HG03354 (cell line): ENCODE measurements around the gene CNN1.

Source experiments
- ATAC-seq: cut with Tn5 transposase; IDR thresholded peaks from one replicate; pipeline ENCODE4 v1.9.1; 2021; ENCODE audit warnings: mild to moderate bottlenecking; ENCODE audit not compliant: unreplicated experiment, poor library complexity, severe bottlenecking

Gene CNN1

DNA sequence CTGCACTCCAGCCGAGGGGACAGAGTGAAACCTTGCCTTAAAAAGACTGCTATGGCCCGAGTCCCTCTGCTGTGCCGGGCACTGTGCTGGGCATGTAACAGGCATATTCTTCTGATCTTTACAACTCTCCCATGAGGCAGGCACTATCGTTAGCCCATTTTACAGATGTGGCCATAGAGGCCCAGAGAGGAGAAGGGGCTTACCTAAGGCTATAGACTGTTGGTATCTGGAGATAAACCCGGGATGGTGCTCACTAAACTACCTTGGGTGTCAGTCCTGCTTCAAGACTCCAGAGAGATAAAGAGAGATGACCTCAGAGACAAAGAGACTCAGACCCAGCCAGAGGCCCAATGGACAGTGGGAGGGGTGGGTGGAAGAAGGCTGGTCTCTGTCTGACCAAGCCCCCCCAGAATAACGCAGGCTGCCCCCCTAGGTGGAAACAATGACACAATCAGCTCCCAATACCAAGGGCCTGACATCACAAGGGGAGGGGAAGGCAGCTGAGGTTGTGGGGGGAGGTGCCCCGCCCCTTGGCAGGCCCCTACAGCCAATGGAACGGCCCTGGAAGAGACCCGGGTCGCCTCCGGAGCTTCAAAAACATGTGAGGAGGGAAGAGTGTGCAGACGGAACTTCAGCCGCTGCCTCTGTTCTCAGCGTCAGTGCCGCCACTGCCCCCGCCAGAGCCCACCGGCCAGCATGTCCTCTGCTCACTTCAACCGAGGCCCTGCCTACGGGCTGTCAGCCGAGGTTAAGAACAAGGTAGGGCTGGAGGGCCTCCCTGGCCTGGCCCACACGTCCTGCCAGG lies at the start of gene CNN1:
Gene CNN1, plus strand, starts transcription at position 620 of the 805 bp plus-strand sequence. Its CDS starts 77 bp downstream, at position 697.
- no peak for ATAC-seq

DNA sequence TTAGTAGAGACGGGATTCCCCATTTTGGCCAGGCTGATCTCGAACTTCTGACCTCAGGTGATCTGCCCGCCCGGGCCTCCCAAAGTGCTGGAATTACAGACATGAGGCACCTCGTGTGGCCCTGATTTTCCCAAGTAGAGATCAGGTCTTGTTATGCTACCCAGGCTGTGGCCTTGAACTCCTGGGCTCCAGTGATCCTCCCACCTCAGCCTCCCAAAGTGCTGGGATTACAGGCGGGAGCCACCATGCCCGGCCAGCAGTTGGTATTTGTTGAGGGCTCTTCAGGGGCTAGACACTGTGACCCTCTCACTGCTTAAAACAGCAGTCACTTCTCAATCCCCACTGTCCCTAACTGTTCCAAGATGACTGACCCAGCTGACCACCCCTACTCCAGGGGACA lies 49.3 kb upstream of the CNN1 start:
- no peak for ATAC-seq

DNA sequence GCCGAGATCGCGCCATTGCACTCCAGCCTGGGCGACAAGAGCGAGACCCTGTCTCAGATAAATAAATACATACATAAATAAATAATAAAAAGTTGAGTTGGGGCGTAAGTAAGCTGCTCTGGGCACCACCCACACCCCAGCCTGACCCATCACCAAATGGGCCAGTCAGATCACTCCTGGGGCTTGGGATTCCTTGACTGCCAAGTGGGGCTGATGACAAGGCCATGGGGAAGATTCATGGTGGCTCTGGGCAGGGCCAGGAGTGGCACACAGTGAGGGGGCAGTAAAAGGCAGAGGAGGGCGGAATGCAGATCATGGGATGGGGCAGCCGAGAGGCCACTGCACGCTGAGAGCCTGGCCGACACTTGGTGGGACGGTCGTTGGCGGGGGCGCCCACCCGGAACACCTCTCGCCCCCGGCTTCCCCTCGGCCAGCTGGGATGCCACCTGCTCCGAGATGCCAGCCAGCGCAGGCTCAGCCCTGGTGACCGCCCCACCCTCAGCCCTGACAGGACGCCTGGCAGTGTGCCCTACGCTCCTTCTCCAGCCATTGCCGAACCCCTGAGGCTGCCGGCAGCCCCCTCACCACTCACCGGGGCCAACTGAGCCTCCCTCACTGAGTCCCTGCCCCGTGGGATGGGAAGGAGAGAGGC lies 43.9 kb upstream of the CNN1 start:
- no peak for ATAC-seq

DNA sequence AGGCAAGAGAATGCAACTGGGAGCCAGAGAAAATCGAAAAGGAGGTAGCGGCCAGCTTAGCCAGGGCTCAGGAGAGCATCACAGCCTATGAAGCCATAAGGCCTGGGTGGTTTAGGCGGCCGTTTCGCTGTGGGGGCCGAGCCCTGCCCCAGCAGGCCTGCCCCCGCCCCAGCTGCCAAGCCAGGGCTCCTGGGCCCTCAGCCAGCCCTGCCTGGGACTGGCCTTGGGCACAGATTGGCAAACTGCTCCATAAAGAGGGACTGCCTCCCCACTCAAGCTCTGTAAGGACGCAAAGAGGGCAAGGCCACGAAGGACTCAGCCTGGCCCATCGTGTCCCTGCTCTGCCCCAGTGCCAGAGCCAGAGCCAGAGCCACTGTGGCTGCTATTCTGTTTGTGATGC lies 43.2 kb upstream of the CNN1 start:
- no peak for ATAC-seq

DNA sequence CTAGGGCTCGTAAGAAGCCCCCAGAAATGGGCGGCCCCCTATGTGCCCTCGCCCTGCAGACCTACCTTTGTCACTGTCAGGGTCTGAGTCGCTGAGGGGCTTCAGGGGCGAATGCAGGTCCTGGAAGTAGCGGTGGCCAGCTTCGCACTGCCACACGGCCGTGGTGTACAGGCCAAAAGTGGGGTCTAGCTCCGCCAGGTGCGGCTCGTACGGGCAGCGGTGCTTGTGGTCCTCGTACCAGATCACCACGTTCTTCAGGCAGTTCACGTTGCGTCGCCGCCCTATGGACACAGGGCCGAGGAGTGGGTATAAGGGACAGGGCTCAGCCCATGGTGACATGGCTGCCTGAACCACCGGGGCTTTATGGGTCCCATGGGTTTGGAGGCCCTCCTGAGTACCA lies 42.8 kb upstream of the CNN1 start:
- ATAC-seq = no peak

DNA sequence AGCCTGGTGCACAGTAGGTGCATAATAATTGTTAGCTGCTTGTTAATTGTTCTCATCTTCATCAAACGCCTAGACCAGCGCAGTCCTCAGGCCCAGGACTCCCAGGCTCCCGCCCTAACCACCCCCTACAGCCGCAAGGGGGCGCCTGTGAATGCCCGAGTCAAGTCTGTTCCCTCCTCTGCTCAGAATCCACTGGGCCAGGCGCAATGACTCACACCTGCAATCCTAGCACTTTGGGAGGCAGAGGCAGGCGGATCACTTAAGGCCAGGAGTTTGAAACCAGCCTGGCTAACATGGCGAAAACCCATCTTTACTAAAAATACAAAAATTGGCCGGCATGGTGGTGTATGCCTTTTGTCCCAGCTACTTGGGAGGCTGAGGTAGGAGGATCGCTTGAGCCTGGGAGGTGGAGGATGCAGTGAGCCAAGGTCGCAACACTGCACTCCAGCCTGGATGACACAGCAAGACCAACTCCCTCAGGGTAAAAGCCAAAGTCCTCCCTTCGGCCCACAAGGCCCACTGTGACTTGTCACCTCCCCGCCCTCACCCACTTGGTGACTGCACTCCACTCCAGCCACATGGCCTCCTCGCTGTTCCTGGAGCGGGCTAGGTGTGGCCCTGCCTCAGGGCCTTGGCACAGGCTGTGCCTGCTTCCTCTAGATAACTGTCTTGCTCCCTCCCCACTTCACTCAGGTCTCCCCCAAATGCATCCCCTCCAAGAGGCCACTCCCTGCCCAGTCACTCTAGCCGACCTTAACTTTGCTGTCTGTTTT lies 42.1 kb upstream of the CNN1 start:
- ATAC-seq = no peak

DNA sequence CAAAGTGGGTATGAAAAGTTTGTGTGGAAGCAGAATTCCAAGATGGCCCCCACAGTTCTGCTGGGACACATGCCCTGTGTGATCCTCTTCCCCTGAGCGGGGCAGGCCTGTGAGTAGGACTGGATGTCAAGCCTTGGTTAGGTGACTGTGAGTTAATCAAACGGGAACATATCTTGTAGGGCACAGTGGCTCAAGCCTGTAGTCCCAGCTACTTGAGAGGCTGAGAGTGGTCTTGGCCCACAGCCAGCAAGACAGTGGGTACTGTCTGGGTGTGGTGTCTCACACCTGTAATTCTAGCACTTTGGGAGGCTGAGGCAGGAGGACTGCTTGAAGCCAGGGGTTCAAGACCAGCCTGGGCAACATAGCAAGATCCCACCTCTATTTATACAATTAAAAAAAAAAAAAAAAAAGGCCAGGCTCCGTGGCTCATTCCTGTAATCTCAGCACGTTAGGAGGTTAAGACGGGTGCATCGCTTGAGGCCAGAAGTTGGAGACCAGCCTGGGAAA lies 39.4 kb upstream of the CNN1 start:
- no peak for ATAC-seq

DNA sequence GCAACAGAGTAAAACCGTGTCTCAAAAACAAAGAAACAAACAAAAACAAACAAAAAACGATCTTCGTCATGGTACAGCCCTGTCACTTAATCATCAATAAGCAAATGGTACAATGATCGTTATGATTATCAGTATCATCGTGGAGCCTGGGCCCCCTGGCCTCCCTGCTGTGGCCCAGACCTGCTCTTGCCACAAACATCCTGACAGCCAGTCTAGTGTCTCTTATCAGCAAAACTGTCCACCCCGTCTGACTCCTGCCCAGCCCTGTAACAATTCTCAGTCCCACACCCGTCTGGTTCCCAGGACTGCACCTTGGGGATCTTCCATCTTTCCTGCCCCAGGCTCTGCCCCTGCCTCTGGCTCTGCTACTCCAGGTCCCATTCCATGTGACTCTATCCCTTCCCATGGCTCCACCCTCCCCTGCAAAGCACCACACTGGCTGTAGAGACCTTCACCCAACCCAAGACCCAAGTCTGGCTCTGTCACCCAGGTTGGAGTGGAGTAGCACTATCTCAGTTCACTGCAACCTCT lies 38.7 kb upstream of the CNN1 start:
- ATAC-seq = no peak

DNA sequence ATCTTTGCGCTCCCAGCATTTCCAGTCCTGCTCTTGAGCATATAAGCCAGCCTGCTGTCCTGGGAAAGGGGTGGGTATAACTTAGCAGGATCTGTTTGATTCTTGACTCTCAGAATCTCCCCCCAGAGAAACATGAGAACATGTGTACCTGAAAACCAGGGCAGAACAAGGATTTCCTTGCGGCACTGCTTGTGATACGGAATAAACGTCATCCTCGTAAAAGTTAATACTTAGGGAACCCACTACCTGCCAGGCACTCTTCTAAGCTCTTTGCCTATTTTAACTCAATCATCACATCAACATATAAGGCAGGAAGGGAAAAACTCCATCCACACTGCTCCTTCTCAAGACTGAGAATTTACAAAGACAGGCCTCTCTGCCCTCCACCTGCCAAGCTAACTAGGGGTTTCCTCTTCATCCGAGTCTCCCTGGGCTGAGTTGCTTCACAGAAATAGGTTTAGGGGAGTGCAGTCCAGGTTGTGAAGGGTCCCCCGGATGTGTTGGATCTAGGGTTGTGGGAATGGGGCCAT lies 34.1 kb upstream of the CNN1 start:
- no peak for ATAC-seq

DNA sequence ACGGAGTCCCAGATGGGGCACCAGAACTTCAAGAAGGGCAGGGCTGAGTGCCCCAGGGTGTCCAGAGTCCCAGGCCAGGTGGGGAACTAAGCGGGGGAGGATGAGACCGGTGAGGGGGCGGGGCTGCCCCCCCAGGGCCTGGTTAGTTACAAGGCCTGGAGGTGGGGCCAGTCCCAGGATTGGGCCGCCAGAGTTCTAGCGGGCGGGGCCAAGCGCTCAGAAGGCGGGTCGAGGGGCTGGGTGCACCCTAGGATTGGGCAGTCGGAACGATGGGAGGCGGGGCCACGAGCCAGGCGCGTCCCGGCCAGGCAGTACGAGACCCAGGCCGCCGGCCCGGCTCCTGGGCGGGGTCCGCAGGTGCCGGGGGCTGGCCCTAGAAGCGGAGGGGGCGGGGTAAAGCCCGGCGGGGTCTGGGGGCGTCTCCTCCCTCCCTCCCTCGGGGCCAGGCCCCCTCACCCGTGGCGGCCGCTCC lies 33.6 kb upstream of the CNN1 start:
- ATAC-seq = peak; percentile 85

DNA sequence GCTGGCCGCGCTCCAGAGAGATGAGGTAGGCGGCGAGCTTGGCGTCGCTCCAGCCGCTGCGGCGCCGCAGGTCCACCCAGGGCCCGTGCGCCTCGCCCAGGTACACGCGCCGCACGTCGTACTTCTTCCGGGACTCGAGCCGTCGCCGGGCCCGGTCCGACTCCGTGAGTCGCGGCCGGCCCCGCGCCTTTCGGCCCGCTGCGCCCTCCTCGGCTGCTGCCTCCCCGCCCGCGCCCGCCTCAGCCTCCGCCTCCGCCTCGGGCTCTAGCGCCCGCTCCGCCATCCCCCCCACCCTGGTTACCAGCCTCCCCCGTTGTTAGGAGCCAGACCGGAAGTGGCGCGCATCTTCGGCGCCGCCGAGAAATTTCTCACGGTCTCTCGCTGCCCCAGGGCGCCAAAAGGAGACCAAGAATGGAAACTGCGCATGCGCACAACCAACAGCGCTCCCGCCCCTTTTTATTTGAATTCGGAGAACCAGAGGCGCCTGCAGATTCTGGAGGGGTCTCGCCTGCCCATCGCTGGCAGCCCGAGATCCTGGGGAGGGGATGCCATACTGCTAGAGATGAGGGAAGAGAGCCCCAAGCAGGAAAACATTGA lies 33.0 kb upstream of the CNN1 start, which contains the start of gene ZNF653:
Gene ZNF653, minus strand, starts transcription at position 336 of the 597 bp plus-strand sequence. Its CDS starts 53 bp downstream, at position 283.
- ATAC-seq = peak; percentile 67

DNA sequence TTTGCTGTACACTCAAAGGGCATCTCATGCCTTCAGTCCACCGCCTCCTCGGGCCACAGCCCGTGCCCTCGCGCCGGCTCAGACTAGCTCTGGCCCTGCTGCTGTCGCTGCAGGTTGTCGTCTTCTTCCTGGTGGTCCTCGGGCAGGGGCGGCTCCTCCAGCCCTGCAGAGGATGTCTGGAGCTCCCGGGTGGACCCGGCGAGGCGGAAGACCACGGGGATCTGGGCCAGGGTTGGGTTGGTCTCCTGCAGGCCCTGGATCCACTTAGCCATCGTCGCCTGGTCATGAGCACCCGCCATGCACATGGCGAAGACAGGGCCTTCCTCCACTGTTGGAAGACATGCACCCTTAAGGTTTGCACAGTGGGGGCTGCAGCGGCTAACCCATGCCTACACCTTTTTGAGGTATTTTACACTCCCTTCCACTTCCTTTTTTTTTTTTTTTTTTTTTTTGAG lies 32.5 kb upstream of the CNN1 start:
- ATAC-seq = peak; percentile 32

DNA sequence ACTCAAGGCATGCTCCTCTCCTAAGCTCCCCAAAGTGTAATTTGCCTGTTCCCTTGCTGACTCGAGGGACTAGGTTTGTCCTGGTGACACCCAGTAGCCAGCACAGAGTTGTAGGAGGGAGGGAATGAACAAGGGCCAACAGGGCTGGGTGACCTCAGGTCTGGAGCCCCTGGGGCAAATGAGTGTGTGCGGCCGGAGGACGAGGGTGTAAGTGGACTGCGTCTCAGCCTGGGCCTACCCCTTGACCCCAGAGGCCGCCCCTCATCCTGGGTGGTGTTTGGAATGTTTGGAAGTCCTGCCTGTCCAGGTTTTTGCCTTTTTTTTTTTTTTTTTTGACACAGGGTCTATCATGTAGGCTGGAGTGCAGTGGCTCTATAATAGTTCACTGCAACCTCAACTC lies 31.7 kb upstream of the CNN1 start:
- no peak for ATAC-seq

DNA sequence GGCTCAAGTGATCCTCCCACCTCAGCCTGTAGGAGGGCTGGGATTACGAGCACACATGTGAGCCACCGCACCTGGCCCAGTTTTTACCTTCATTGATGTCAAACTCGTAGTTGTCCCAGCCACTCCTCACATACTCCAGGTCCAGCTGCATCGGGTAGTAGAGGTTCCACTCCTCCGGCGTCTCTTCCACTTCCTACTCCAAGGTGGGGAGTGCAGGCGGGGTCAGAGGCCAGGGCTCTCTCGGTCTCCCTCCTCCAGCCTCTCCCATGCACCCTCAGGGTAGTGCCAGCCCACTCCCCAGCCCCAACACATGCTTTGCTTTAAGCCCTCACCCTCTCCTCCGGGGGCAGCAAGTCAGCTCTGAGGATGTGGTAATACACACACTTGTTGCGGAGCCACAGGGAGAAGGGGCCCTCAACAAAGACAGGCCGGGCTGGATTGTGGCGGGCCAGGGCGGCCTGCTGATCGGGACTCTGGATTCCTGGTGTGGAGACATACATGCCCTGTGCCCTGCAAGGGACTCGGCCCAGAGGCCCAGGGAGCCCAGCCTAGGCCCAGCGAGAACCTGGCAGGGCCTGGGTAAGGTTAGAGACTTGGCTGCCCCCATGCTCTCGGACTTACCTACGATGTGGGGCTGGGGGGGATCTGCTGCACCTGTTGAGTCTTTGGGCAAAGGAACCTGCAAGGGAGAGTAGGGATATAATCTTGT lies 31.1 kb upstream of the CNN1 start:
- ATAC-seq = no peak

DNA sequence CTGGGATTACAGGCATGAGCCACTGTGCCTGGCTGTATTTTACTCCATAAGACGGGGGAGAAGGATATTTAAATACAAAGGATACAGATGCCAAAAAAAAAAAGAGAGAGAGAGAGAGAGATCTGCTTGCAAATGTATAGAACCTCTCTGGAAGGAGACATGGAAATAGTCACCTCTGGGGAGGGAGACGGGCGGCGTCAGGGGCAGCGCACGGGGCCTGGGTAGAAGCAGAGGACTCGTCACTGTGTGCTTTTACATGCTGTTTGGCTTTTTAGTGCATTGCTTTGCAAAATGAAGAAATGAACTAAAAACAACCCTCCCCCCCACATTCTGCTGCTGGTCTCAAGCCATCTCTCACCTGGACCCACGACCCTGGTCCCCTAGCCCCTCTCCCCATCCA lies 28.2 kb upstream of the CNN1 start:
- no peak for ATAC-seq

DNA sequence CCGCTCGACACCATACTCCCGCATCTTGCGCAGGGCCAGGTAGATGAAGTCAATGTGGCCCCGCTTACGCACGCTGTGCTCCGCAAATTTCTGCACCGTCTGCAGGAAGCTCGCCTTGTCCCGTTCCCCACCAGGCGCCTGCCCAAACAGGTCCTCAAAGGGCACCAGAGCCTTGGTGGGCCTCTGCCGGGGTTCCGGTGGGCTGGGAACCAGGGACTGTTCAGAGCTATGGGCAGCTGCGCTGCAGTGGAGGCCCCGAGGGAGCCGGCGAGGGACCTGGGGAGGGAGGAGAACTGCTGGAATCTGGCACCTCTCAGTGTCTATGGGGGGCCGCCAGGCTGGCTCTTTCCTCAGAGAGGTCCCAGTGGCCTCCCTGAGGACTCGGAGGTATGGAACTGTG lies 24.7 kb upstream of the CNN1 start:
- ATAC-seq = no peak

DNA sequence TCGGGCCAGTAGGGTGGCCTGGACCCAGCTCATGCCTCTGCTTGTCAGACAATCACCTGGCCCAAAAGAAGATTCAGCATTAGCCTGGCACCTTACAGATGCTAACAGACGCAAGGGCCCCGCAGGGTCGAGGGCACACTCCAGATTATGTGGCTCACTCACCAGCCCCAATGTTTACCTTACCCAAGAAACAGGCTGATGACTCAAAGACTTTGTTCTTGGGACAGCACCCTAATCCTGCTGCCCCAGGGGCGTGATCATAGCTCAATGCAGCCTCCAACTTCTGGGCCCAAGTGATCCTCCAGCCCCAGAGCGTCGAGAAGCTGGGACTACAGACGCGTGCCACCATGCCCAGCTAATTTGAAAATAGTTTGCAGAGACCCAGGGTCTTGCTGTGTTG lies 19.5 kb upstream of the CNN1 start:
- no peak for ATAC-seq

DNA sequence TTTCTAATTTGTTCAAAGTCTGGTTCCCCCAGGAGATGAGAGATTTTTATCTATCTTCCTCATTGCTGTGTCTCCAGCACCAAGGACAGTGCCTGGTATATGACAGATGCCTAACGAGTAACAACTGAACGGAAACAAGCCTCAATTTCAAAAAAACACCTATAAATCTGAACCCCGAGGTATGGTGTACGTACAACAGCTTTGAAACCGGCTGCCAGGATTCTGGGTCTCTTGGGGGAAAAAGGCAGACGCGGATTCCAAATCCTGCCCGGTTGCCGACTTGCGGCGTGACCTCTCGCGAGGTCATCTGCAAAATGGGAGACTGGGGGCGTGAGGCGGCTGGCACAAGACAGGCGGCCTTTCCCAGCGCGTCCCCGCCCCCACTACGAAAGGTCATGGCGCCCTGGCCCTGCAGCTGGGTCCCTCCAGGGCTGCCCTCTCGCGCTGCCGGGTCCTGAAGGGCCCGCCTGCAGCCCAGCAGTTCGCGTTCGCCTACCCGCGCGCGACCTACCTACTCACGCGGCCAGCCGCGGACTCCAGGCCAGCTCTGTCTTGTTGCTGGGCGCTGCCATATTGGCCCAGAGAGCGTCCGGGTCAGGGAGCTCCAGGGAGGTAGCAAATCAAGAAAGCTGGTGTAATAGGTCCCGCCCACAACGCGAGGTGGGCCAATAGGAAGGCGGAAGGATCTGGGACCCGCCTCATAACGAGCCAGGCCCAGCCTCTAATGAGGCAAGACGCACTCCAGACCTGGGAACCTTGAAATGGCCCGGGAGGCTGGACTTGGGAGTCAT lies 9.9 kb upstream of the CNN1 start, which contains the start of gene ECSIT:
Gene ECSIT, minus strand, starts transcription at position 584 of the 791 bp plus-strand sequence. CDS start 9,964 bp downstream, outside the sequence.
- ATAC-seq = peak; percentile 95
